ENCODE results near the gene EFNB3.

EFNB3 gene

DNA sequence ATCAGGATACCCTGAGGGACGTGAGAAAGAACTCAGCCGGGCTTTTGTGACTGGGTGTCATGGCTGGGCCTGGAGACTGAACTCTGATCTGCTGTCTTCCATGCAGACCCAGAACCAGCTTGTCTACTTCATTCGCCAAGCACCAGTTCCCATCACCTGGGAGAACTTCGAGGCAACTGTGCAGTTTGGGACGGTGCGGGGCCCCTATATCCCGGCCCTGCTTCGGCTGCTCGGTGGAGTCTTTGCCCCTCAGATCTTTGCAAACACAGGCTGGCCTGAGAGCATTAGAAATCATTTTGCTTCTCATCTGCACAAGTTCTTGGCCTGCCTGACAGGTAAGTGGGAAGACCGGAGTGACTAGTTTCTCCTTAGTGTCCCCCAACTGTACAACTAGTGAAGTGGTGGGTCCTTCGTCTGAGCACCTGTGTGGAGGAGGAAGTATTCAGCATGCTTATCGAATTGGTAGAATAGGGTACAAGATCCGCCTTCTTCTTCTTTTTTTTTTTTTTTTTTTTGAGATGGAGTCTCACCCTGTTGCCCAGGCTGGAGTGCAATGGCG lies 28.1 kb downstream of the EFNB3 start:
- no peaks in the 10 kb centered on the region for H3K27me3 Mint-ChIP-seq
- H3K4me1 Mint-ChIP-seq = no peaks in the 10 kb centered on the region
- no peaks in the 10 kb centered on the region for H3K9me3 Mint-ChIP-seq
- H3K27ac Mint-ChIP-seq = no peak overlapping the region
- no peaks in the 10 kb centered on the region for H3K36me3 Mint-ChIP-seq
- no peak overlapping the region for H3K4me3 Mint-ChIP-seq

DNA sequence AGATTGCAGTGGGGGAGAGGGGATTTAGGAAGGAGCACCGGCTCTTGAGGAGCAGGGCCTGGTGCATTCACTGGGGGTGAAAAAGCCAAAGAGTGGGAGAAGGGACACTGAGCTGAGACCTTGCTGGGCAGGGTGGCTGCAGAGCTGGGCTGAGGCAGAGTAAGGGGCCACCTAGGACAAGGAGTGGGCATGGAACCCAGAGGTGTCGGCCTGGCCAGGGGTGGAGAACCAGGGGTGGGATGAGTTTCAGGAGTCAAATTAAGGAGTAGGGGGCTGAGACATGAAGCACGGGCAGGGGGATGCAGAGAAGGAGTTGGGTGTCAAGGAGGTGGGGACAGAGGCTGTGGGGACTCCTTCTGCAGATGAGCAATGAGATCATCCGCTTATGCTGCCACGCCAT lies 32.6 kb downstream of the EFNB3 start:
- H3K27me3 Mint-ChIP-seq = peaks cover 5% of the 10 kb centered on the region
- no peak overlapping the region for H3K27ac Mint-ChIP-seq
- no peaks in the 10 kb centered on the region for H3K36me3 Mint-ChIP-seq
- H3K9me3 Mint-ChIP-seq = no peaks in the 10 kb centered on the region
- H3K4me3 Mint-ChIP-seq = no peak overlapping the region
- H3K4me1 Mint-ChIP-seq = no peaks in the 10 kb centered on the region

DNA sequence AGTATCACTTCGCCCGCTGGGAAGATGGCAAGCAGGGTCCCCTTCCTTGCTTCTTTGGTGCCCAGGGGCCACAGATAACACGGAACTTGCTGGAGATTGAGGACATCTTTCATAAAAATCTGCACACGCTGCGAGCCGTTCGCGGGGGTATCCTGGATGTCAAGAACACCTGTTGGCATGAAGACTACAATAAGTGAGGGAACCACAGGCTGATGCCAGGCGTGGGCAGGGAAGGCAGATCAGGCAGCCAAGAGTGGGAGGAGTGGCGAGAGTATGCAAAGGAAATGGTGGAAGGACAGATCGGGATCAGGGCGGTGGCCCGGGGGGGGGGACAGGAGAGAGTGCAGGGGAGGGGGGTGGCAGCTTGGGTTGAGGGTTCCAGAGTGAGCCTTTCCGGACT lies 34.7 kb downstream of the EFNB3 start:
- Mint-ChIP-seq H3K4me3 (no peak overlapping the region), H3K4me1 (no peaks in the 10 kb centered on the region), H3K27me3 (peaks cover 5% of the 10 kb centered on the region), H3K27ac (no peak overlapping the region), H3K9me3 (no peaks in the 10 kb centered on the region), H3K36me3 (no peaks in the 10 kb centered on the region)

DNA sequence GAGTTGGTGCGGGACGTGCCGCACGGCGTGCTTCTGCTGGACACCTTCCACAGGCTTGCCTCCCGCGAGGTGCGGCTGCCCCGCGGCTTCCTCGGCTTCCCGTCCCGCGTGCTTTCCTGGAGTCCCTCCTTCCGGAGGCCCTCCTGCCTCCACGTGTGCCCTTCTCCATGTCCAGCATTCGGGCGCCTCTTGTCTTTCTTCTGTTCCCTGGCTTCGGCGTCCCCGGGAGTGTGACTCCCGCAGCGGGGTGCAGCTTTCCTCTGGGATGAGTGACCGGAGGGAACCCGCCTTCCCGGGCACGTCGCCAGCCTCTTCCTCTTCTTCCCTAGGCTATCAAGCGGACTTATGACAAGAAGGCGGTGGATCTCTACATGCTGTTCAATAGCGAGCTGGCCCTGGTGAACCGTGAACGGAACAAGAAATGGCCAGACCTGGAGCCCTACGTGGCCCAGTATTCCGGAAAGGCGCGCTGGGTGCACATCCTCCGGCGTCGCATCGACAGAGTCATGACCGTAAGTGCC lies 35.5 kb downstream of the EFNB3 start:
- Mint-ChIP-seq H3K36me3 (no peaks in the 10 kb centered on the region), H3K9me3 (no peaks in the 10 kb centered on the region), H3K4me3 (no peak overlapping the region), H3K27ac (no peak overlapping the region), H3K4me1 (no peaks in the 10 kb centered on the region), H3K27me3 (peaks cover 5% of the 10 kb centered on the region)

DNA sequence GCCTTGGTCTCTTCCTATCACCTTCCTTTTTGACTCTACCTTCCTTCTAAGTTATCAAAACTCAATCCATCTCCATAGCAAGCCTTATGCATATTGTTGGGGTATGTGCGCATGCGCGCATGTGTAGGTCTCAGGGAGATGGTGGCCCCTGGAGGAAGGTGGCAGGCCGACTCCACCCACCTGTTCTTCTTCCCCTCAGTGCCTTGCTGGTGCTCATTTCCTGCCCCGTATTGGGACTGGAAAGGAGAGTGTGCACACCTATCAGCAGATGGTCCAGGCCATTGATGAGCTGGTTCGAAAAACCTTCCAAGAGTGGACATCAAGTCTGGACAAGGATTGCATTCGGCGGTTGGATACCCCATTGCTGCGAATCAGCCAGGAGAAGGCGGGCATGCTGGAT lies 37.7 kb downstream of the EFNB3 start:
- Mint-ChIP-seq H3K9me3 (no peaks in the 10 kb centered on the region), H3K36me3 (no peaks in the 10 kb centered on the region), H3K27ac (no peak overlapping the region), H3K27me3 (peaks cover 5% of the 10 kb centered on the region), H3K4me3 (no peak overlapping the region), H3K4me1 (no peaks in the 10 kb centered on the region)

DNA sequence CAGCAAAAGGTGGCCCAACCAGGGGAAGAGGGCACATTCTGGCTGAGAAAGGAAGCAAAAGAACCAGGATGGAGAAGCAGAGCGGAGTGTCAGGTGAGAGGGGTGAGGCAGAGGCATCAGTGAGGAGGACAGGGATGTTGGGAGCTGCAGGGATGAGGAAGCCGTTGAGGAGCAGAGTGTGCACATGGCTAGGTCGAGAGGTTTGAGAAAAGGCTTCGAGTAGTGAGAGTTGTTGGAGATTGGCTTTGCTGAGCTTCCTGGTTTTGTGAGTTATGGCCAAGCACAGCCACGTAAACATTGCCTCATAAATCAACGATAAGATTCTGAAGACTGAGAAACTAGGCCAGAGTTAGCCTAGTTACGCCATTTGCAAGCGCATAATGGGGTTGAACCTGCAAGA lies 39.4 kb downstream of the EFNB3 start:
- Mint-ChIP-seq H3K4me1 (no peaks in the 10 kb centered on the region), H3K9me3 (no peaks in the 10 kb centered on the region), H3K27ac (no peak overlapping the region), H3K36me3 (no peaks in the 10 kb centered on the region), H3K27me3 (peaks cover 5% of the 10 kb centered on the region), H3K4me3 (no peak overlapping the region)

DNA sequence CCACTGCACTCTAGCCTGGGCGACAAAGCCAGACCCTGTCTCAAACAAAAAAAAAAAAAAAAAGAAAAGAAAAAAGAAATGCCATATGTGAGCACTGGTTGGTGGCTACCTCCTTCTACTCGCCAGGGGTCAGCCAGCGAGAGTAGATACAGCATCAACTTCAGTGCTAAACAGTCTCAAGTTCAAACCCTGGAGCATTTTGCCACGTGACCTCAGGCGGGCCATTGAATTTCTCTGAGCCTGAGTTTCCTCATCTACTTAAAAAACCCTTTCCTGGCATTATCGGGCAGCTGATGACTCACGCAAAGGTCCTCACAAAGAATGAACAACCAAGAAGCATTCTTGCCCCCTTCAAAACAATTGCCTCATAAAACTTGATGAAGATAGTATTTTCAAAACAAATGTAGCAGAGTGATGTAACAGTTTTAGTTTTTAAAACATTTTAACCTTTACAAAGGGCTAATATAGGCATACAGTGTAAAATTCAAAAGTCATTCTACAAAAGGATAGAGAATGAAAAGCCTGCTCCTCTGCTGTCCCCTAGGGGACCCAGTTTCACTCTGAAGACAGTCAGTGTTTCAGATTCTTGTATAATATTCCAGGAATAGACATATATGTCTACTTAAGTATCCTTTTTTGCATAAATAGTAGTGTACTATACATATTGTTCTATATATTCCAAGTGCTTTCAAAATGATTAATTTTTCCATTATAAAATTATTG lies 40.9 kb downstream of the EFNB3 start:
- Mint-ChIP-seq H3K36me3 (no peaks in the 10 kb centered on the region), H3K27me3 (peaks cover under 1% of the 10 kb centered on the region), H3K9me3 (no peaks in the 10 kb centered on the region), H3K4me3 (no peak overlapping the region), H3K27ac (no peak overlapping the region), H3K4me1 (no peaks in the 10 kb centered on the region)

DNA sequence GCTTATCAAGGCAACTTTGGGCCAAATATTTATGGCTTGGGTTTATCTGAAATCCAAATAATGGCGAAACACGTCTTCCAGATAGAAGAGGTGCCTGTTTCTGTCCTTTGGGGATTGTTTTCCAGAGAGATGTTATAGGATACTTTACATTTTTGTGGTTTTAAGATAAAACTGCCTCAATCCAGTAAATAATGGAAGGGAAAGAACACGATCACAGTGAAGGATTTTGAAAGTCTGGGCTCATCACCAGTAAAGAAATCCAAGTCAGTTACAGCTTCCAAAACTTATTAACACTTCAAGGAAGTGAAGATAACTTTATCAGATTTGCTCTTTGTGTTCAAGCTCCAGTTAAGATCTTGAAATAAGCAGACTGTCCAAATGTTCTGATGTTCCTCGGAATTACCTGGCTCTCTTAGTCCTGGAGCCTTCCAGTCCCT lies 42.7 kb downstream of the EFNB3 start:
- Mint-ChIP-seq H3K4me1 (no peaks in the 10 kb centered on the region), H3K36me3 (no peaks in the 10 kb centered on the region), H3K27ac (no peak overlapping the region), H3K4me3 (no peak overlapping the region), H3K9me3 (no peaks in the 10 kb centered on the region), H3K27me3 (no peaks in the 10 kb centered on the region)

DNA sequence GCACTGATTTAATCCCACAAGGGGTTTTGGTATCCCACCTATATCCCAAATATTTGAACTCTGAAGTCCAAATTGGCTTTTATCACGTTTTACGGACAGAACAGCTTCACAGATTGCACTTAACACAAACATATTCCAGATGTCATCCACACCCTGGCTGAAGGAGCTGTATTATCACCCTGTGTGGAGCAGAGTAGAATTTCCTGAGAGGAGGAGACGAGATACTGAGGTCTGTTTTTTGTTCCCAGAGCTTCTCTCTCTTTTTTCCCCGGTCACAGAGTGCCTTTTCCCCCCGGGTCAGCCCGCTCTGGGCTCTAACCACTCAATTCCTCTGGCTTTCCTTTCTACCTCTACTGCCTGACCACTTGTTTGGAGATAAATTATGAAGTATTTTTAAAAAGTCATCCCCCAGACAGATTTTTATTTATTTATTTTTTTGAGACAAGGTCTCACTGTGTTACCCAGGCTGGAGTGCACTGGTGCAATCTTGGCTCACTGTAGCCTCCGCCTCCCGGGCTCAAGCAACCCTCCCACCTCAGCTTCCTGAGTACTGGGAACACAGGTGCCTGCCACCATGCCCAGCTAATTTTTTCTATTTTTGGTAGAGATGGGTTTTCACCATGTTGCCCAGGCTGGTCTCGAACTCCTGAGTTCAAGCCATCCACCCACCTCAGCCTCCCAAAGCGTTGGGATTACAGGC lies 43.2 kb downstream of the EFNB3 start:
- Mint-ChIP-seq H3K4me3 (no peak overlapping the region), H3K4me1 (no peaks in the 10 kb centered on the region), H3K36me3 (no peaks in the 10 kb centered on the region), H3K9me3 (no peaks in the 10 kb centered on the region), H3K27ac (no peak overlapping the region), H3K27me3 (no peaks in the 10 kb centered on the region)

DNA sequence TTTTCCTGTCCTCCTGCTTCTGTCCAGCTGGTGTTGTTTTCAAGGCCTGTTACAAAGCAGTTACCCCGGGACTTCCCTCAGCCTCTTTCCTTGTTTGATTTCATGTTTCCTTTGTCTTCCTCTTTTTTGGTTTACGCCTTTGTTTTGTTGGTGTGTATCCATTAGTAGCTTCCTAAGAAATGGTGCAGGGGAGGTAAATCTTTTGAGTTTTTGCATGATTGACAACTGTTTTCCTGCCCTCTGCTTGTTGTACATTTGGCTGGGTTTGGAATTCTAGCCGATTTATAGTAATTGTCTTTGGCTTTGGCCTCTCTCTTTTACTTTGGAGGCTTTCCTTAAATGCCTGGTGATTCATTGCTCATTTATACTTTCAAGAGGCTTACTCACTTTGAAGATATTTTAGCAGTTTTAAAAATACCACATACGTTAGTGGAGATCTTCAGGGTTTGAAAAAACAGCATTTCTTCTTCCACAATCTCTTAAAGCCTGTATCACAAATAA lies 45.4 kb downstream of the EFNB3 start:
- Mint-ChIP-seq H3K4me3 (no peak overlapping the region), H3K9me3 (no peaks in the 10 kb centered on the region), H3K27me3 (no peaks in the 10 kb centered on the region), H3K27ac (no peak overlapping the region), H3K4me1 (no peaks in the 10 kb centered on the region), H3K36me3 (no peaks in the 10 kb centered on the region)

DNA sequence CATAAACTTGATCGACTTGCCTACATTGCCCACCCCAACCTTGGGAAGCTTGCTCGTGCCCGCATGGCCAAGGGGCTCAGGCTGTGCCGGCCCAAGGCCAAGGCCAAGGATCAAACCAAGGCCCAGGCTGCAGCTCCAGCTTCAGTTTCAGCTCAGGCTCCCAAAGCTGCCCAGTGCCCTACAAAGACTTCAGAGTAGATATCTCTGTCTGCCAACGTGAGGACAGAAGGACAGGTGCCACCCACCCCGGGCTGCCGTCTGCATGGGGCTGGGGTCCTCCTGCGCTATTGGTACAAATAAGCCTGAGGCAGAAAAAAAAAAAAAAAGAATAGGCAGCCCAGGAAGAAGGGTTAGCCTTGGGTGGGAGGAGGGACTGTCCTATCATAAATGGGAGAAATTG lies 49.7 kb downstream of the EFNB3 start:
- no peaks in the 10 kb centered on the region for H3K36me3 Mint-ChIP-seq
- H3K27ac Mint-ChIP-seq = no peak overlapping the region
- no peaks in the 10 kb centered on the region for H3K4me1 Mint-ChIP-seq
- no peaks in the 10 kb centered on the region for H3K9me3 Mint-ChIP-seq
- H3K27me3 Mint-ChIP-seq = no peaks in the 10 kb centered on the region
- H3K4me3 Mint-ChIP-seq = no peak overlapping the region

DNA sequence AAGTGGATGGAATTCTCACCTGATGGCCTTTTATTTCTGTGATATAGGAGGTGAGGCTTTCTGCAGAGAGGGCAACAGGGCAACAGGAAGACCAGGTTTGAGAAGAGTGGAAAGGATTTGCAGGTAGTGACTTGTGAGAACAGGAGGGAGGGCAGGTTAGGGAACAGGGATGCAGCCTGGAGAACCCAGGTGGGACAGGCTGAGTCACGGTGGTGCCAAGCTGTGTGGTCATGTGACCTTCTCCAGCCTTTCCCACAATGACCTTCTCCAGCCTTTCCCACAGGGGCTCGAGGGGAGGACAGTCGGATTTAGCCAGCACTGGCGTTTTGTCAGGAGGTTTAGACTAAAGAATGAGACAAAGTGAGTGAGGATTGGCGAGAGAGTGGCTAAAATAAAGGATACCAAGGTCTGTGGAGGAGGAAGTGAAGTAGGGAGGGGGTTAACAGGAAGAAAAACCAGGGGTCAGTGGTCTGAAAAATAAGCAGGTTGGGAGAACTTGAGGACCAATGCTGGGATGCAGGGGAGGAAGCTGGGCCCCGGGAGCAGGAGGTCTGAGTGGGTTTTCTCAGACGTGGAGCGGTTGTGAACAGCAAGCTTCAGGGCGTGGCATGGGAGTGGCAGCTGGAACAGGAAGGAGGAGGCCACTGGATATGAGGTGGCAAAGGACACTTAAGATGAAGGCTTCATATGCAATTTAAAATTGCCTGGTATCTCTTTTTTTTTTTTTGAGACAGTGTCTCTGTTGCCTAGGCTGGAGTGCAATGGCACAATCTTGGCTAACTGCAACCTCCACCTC lies 50.3 kb downstream of the EFNB3 start:
- Mint-ChIP-seq H3K36me3 (no peaks in the 10 kb centered on the region), H3K4me3 (no peak overlapping the region), H3K9me3 (no peaks in the 10 kb centered on the region), H3K4me1 (no peaks in the 10 kb centered on the region), H3K27me3 (no peaks in the 10 kb centered on the region), H3K27ac (no peak overlapping the region)

DNA sequence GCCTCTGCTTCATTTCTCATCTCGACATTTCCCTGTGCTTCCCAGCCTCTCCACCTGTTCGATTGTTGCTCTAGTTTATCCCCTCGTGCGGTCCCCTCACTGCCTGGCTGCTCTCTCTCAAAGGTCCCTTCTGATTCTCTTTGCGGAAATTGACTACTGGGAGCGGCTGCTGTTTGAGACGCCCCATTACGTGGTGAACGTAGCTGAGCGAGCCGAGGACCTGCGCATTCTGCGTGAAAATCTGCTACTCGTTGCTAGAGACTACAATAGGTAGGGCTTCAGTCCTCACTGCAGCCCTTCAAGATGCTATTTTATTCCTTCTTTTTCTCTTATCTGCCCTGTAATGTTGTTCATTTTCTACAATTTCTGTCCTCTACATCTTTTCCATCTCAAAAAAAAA lies 52.0 kb downstream of the EFNB3 start:
- Mint-ChIP-seq H3K27me3 (no peaks in the 10 kb centered on the region), H3K27ac (no peak overlapping the region), H3K9me3 (no peaks in the 10 kb centered on the region), H3K4me1 (no peaks in the 10 kb centered on the region), H3K4me3 (no peak overlapping the region), H3K36me3 (no peaks in the 10 kb centered on the region)
